IMR-90 (cell line): ENCODE measurements around the gene ZSCAN12.
"Not testable (repeated sequence)": the region's sequence is repeated elsewhere in the genome, so short reads cannot be mapped to it uniquely, and the experiment has no call there.

Experiments used
- BHLHE40 ChIP-seq: fragments of 150-350 bp; IDR thresholded peaks from 2 replicates; pipeline ENCODE4 v1.6.1; 2016; ENCODE audit warnings: mild to moderate bottlenecking, low read depth, low read length
- CTCF ChIP-seq: conservative IDR thresholded peaks from 2 replicates; pipeline ENCODE4 v1.5.1; 2012; ENCODE audit warnings: mild to moderate bottlenecking, low read depth, low read length, improper control_type of control experiment
- FOS ChIP-seq: fragments of 150-350 bp; IDR thresholded peaks from 2 replicates; pipeline ENCODE4 v1.6.1; 2016; ENCODE audit warnings: low read depth, low read length
- POLR2A ChIP-seq: IDR thresholded peaks from 2 replicates; pipeline ENCODE4 v1.6.1; 2012; ENCODE audit warnings: mild to moderate bottlenecking, low read depth, low read length
- RCOR1 ChIP-seq: IDR thresholded peaks from 2 replicates; pipeline ENCODE4 v1.6.1; 2012; ENCODE audit warnings: mild to moderate bottlenecking, low read length, improper control_type of control experiment; ENCODE audit not compliant: insufficient replicate concordance
- RFX5 ChIP-seq: IDR thresholded peaks from 2 replicates; pipeline ENCODE4 v1.8.0; 2012; ENCODE audit warnings: low read depth, mild to moderate bottlenecking, low read length, moderate library complexity

- not testable (repeated sequence) for TF ChIP-seq POLR2A, RFX5, CTCF, FOS, BHLHE40, RCOR1
Measured at GRCh38 chr6:28447512-28447906, 48.0 kb upstream of the ZSCAN12 start.
